Stimulated activated CD8-positive, alpha-beta memory T cell treated with anti-CD3 and anti-CD28 coated beads, Interleukin-15, amount 100 ng/mL, for 4 hours (primary cell): ENCODE measurements around the gene RIMBP2.

Source experiments
- DNase-seq, 2 donors: peaks; one replicate each; pipeline ENCODE4 v3.0.0-alpha.2; 2020; ENCODE audit warnings: low read depth in 2 of 2

The RIMBP2 gene

DNA sequence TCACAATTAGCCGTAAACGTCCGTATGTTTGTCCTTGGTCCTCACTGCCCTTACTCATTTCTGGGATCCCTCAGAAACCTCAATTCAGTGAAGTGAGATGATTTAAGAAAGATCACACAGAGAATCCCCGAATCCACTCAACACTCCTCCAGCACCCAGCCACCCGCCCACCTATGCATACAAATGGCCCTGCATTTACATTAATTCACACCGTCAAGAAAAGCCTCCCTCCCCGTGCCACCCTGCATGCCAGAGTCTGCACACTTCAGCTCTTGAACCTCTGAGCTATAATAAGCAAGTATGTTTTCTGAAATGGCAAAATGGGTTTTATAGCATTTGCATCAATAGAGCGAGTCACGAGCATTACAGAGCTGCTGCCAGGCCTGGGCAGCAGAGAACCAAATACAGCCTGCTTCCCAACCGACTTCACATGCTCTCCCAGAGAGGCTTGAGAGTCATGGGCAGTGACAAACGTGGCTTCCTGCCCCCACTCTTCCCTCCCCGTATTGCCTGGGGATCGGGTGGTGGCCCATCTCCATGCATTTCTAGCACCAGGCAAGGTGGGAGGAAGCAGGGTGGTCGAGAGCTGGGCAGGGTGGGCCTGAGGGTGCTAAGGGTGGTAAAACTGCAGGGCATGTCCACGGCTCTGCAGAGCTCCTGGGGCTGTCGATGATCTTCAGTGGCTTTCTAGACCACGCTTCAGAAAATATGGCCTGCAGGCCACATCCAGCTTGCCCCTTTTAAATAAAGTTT is 177.6 kb downstream of the RIMBP2 start:
- no peak for DNase-seq

DNA sequence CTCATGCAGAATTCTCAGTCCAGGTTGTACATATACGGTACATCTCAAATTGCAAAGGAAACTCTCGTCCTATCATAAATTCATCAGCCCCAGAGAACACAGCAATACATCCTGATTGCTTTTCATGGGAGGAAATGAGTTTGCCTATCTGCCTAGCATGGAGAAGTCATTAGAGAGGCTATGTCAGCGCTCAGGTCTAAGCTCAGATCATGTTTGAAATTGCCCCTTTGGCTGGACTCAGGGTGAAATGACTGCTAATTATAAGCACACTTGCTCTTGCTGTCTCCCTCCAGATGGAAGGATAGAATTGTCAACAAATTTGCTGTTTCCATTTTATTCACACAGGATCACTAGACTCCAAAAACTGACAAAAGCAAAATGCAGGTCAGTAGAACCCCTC is 178.4 kb downstream of the RIMBP2 start:
- DNase-seq: no peak

DNA sequence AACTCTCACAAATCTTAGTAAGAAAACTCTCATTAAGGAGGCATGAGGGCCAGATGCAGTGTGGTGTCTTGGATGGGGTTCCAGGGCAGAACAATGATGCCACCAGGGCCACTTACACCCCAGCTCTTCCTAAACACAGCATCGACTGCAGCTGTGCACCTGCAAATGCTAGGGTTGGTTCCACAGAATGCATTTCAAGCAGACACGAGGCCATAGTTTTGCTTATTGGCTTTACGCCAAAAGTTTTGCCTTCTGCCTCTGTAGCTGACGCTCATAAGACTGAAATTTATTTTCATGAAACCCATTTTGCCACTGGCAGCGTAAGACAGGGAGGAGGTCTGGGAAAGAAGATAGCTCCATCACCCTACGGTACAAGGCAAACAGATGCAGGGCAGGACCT is 179.0 kb downstream of the RIMBP2 start:
- DNase-seq: no peak

DNA sequence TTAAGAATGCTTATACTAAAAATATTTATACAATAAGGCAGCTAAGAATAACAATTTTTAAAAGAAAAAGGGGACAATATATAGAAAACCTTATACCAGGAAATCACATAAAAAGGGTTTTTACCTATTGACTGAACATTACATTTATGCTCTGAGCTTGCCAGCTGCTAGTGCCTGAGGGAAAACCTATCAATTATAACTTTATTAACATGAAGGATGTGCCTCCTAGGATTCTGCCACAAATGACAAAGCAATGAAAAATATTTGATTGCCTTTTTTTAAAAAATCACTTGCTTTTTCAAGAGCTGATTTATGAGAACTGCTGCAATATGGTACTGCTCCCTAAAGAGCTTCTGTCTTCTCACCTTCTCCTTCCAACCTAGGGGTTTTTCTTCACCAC is 185.7 kb downstream of the RIMBP2 start:
- DNase-seq: no peak

DNA sequence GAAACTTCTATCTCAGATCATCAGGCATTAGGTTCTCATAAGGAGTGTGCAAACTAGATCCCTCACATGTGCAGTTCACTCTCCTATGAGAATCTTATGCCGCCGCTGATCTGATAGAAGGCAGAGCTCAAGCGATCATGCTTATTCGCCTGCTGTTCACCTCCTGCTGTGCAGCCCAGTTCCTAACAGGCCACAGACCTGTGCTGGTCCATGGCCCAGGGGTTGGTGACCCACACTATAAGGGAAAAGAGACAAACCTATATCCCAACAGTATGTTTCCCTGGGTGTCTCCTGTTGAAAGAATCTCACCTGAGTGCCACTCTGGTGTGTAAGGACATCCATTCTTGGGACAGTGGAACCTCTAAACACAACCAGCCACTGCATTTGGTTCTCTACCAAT is 186.3 kb downstream of the RIMBP2 start:
- DNase-seq: no peak

DNA sequence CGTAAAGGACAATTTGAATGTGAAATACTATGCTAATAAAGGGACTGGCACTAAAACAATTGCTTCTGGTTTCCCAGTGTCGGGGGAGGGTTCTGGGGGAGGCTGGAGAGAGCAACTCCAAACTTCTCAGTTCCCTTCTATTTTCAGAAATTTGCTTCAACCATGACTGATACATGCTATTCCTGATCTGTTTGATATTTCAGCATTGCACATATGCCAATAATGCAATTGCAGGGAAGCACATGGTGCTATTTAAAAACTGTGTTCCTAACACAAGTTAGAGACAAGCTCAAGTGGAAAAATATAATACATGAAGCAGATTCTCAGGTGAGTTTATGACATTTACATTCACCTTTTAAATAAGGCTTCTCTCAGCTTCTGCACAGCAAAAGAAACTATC is 188.9 kb downstream of the RIMBP2 start:
- no peak for DNase-seq

DNA sequence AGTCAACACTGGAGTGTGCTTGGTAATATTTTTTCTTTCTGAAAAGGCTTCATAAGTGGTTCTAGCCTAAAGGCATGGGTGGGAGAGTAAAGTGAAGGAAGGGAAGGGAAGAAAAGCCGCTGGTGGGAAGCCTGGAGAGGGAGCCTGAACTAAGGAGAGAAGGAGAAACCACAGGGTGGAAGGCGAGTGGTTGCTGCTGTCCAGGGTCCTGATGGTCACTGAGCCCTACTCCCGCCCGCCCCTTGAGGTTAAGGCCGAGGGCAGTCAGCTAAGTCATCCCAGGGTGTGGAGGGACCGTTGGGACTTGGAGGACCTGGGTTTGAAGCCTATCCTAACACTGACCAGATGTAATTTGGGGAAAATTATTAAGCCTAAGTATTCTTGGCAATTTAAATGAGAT is 189.3 kb downstream of the RIMBP2 start:
- DNase-seq: no peak

DNA sequence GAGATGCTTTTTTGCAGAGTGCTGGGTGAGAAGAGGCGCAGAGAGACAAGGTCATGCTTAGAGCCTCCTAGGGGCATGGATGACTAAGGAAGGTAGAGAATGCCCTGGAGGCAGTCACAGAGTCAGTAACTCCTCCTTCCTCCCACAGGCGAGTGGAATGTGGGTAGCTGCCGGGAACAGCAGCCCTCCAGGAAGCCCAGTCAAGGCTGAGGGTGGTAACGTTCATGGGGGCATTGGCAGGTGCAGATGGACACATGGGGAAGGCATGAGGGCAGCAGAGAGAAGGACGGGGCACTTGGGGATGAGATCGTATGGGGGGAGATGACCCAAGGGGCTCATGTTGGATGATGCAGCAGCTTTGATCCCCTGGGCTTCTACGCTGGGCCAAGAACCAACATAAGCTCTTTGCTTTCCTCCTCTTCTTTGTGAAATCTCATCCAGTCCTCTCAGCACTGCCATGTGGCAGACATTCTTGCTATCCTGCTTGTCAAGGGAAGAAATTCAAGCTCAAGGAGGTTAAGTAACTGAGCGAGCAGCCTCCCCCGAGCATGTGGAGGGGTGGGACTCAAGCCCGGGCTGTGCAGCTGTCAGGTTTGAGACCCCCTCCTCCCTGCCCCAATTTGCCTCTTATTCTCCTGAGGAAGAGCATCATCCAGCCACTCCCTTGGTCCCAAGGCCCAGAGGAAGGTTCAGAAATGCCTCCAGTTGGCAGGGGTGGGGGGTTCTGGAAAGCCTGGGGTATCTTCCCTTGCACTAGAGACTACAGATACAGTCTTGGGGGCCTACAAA is 190.5 kb downstream of the RIMBP2 start:
- no peak for DNase-seq

DNA sequence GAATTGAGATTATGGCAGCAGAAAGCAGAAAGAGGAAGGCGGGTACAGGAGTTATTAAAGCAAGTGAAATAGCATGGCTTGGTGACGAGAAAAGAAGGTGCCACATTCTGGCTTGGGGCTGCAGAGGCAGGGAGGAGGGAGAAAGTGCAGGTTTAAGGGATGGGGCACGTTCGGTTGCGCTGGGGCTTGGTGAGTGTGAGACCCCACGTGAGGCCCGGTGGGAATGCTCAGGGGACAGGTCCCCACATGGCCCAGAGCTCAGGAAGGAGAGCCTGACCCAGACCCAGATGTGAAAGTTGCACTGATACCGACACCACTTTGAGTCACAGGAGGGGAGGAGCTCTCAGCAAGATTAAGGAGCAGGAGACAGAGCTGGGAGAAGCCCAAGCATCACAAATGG is 191.3 kb downstream of the RIMBP2 start:
- DNase-seq: no peak

DNA sequence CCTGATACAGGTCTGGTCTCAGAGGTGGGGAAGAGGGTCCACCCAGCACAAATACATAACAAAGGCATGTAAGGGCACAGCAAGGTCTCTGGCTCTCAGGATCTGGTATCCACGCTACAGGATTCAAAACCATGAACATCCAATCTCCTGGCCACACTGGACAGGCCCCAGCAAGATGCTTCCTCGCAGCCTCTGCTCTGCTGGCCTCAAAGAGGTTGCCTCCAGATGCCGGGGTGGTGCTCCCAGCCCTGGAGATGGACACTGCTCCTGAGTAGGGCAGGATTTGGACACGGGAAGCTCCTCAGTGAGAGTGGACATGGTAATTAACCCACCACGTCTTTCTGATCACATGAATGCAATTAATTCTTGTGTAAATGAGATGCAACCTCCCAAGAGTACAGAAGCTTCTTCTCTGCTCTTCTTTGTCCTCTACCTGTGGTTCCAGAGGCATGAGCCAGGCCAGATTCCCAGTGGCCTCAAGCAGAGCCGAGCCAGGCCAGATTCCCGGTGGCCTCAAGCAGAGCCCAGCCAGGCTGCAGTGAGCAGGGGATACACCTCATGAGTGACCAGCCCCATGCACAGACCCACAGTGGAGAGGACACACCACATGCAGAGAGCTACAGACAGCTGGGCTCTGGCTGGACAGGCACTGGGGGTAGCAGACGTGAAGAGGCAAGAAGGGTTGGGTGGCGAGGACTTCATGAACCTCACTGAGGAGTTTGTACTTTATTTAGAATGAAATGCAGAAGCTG is 192.1 kb downstream of the RIMBP2 start:
- DNase-seq: no peak

DNA sequence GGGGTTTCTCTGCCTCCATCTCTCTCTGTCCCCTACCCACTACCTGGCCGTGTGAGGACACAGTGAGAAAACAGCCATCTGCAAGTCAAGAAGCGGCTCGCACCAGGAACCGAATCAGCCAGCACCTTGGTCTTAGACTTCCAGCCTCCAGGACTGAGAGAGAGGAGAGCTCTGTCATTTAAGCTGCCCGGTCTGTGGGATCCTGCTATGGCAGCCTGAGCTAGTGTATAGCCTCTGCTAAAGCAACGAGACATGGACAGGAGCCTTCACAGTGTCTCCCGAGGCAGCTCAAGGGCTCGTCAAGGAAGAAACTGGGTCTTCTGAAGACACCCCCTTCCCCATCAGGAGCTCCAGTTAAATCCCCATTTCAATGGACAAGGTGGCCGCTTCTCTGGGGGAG is 192.9 kb downstream of the RIMBP2 start:
- DNase-seq: no peak

DNA sequence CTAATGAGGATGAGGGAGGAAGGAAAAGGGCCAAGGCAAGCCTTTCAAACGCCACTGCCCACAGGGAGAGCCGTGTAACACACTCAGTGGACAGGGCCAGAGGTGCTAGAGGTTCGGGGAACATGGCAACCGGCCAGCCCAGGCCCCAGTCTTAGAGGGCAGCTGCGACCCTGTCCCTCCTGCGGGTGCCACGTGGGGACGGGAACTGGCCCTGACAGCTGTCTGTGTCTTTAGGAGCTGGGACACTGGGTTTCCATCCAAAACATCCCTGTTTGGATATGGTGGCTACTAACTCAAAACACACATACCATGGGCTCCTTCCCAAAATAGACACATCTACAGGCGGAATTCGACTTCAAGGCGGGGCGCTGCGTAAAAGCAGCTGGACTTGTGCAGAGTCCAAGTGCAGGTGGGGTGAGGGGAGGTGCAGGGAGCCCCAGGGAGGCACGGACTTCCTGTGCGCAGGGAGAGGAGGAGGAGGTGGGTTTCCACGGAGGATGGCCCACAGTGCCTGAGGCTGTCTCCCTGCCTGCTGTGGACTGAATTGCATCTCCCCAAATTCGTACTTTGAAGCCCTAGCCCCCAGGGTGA is 193.8 kb downstream of the RIMBP2 start:
- no peak for DNase-seq

DNA sequence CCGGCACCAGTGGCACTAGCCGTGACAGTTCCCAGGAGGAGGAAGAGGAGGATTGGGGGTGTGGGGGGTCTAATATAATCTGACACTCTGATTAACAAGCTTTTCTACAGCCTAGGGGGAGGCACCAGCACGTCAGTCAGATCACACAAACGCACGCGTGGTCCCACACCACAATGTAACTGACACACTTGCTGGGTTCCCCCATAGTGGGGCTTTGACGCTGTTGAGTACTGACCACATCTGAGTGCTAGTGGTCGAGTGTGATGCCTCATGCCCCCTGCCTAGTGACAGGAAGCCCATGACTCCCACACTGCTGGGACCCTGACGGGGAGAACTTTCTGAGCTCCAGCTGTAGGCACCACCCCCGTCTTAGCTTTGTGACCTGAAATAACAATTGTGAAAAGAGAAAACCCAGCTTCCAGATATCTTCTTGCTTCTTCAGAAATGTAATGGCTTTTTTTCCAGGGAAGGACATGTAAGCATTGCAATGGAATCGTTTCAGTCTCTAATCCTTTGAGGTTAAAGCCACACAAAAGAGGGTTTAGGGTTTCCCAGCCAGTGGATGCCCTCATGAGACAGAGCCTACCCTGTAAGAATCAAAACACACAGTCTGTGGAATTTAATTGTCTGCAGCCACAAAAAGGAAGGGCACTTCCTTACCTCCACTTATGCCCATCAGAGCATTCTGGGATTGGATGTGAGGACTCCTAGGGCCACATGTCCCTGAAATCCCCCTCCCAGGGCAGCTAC is 194.5 kb downstream of the RIMBP2 start:
- no peak for DNase-seq

DNA sequence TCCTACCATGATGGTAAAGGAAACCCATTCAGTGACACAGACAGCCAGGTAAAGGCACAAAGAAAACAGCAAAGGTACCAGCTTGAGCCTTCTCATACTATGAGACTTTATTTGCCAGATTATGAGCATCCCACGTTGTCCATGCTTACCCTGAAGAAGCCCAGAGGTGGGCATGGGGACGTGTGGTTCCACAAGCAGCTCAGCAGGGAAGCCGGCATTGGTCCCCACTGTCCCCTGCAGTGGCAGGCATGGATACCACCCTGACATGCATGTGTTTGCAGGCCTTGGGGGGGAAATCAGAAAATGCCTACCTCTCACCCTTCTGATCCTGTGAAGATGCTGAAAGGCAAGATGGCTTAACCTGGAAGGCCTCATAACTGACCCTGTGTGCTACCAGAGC is 195.3 kb downstream of the RIMBP2 start:
- DNase-seq: no peak

DNA sequence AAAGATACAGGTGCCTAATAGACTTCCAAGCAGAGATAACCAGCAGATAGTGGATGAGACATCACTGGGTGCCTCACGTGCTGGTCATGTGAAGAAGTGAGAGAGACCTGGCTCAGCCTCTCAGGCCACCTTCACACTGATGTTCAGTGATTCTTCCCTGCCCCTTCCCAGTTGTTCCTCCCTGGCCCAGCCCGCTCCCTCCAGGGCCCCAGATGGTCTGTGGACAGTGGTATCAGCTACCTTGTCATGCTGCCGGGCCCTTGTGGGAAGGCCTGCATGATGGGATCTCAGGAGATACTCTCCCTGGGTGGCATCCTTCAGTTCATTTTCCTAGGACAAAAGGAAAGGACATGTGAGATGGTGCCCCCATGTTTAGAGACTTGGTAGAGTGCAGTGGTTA is 198.5 kb downstream of the RIMBP2 start:
- DNase-seq: no peak

DNA sequence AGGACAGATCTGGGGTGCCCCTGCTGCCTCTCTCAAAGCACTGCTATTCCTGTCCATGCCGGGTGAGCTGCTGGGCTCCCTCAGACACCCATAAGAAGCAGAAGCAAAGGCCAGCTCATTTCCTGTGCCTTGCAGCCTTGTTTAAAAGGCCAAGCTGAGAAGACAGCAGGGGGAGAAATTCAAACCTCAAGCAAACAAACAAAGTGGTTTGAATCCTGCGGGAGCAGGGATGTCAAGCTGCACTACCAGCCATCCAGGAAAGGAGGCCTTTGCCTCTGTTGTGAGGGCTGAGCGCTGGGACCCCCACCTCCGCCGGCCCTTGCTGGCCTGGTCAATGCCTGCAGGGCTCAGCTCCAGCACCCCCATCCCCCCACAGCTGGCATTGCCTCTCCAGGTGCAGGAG is 201.9 kb downstream of the RIMBP2 start:
- DNase-seq: no peak

DNA sequence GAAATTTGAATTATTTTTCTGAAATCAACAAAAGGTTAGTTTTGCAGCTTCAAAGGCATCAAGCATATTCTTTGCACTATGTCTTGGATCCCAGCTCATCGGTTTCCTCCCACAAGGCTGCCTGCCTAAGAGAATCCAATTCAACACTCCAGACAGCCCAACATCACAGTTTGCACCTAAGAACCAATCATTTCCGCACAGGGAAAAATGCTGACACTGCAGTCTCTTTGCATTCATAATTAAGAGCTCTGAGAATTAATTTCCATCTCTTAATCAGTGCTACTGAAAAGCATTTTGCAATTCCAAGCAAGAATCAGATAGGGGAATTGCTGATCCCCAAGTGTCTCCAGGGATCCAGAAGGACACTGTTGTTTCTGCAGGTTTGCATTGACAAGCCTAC is 202.5 kb downstream of the RIMBP2 start:
- DNase-seq: no peak

DNA sequence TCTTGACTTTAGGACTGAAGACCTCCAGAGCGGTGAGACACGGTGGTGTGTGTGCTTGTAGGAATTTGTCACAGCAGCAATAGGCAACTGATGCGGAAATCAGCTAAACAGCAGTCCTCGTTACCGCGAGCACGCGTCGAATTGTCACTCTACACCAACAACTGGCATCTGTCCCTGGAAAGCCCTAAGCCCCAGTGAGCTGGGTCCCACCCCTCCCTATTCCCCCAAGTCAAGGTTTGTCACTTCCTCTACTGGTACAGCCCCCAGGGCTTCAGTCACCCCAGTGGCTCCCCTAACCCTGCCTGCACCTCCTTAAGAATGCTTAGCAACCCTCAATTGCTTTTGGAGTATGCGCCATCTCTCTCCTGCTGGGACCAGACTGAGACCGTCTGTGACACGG is 204.8 kb downstream of the RIMBP2 start:
- DNase-seq: no peak

DNA sequence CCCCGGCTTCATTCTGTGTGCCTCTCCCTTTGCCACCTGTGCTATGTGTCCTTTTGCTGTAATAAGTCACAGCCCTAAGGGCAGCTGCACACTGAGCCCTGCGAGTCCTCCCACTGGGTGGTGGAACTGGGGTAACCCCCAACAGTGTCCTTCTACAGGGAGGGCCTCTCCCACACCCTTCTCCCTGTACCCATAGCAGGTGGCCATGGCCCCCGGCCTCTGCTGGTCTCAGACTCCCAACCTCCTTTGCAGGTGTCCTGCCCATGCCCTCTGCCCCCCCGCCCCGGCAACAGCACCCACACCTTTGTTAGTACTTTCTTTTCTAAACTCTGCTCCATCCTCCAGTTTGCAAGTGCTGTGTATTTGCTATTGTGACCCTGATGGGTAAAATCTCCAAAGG is 206.6 kb downstream of the RIMBP2 start:
- DNase-seq: no peak

DNA sequence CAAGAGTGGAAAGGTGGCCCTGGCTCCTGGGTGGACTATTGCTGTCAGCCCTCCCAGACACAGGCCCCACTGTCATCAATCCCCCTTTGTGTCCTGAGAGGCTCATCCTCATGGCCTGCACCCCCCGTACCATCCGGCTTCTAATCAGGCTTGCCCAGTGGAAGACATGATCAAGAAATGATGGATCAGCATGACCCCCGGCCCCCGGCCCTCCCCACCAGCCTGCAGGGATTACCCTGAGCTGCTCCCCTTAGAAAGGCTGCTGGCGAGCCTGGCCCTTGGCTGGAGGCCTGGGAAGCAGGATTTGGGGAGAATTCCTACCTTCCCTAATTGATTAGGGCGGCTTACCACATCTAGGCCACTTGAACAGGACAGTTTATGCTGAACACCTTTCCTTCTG is 207.3 kb downstream of the RIMBP2 start:
- no peak for DNase-seq

DNA sequence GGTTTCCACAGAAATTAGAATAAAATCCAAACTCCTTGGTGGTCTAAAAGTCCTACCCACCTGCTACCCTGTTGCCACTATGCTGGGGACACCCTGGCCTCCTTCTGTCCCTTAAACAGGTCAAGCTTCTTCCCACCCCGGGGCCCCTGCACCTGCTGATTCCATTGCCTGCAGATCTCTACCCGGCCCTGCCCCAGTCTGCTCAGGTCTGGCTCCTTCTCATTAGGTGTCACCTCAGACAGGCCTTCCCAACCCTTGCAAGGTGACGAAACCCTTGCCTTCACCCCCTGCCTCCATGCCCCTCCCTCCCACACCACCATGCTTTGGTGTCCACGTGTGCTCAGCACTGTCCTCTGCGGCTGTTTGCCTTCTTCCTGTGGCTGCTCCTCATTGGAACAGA is 207.8 kb downstream of the RIMBP2 start:
- no peak for DNase-seq

DNA sequence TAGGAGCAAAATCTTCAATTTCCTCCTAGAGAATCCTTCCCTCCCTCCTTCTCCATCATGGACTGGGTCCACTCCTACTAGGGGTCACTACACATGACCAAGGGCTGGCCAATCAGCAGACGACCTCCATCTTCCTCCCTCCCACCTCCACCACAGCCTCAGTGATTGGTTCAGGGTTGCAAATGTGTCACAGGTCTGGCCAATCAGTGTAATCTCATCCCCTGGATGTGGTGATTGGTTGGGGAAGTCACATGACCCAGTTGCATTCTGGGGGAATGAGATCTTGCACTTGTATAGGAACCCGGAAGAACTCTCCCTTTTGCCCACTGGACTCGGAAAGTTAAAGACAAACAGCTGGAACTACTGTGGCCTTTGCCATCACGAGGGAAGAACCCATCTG is 209.3 kb downstream of the RIMBP2 start:
- DNase-seq: no peak
